HG03066 (cell line): Measurements from ENCODE around the gene TFAP2E.

ENCODE experiments used
- ATAC-seq: cut with Tn5 transposase; IDR thresholded peaks from one replicate; pipeline ENCODE4 v1.9.1; 2021; ENCODE audit warnings: low read depth; ENCODE audit not compliant: unreplicated experiment

TFAP2E gene

DNA sequence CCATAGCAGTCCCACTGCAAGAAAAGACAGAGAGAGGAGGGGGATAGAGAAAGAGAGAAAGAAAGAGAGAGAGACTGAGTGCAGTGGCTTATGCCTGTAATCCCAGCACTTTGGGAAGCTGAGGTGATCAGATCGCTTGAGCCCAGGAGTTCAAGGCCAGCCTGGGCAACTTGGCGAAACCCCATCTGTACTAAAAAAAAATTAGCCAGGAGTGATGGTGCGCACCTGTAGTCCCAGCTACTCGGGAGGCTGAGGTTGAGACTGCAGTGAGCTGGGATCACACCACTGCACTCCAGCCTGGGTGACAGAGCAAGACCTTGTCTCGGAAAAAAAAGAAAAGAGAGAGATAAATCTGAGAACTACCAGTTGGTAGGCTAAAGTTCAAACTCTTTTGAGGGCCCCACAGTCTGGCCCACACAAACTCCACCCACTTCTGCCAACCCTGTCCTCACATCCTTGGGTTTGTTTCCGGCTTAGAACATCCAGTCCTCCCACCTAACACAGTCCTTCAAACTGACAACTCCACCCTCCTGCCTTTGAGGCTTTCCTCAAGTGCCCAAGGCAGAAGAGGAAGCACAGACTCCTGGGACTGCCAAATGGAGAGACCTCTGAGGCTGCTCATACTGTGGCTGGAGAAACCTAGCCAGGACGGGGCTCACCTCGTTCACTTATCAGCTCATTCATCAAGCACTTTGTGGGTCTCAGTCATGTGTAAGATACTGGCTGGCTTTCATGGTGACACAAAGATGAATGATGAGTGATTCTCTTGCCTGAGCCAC lies 20.1 kb downstream of the TFAP2E start:
- ATAC-seq = no peak

- no peak for ATAC-seq
These were observed 21.1 kb downstream of the TFAP2E start for GRCh38 chr1:35594005-35594760.

DNA sequence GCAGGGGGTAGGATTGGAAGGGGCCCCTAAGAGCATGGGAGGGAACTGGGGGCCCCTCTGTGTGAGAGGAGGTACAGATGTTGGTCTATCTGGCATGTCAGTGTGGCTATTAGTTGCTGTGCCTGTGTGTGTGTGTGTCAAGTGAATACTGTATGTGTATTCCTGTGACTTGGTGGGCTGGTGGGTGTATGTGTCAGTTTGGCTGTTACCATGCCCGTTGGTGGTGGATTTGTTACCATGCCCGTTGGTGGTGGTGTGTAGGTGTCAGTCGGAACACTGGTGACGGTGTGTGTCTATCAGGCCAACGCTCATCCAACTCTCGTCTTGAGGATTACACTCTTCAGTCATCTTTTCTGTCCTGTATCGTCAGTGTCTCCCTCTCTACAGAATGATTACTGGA lies 22.6 kb downstream of the TFAP2E start:
- ATAC-seq = no peak

DNA sequence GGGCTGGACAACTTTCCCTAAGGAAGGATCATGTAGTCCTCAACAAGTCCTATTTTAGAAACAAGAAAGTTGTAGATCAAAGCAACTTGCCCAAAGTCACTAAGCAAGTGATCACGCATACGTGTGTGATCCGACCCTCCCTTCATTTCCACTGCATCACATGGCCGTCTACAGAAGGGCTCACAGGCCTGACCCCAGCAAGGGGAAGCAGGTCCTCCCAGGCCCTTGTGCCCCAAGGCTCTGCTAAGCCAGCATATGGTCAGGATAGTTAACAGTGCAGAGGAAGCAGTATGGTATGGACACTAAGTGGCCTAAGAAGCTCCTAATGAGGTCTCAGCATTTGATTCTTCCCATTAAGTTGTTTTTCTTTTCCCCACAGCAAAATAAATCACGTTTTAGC lies 24.8 kb downstream of the TFAP2E start:
- ATAC-seq = no peak

DNA sequence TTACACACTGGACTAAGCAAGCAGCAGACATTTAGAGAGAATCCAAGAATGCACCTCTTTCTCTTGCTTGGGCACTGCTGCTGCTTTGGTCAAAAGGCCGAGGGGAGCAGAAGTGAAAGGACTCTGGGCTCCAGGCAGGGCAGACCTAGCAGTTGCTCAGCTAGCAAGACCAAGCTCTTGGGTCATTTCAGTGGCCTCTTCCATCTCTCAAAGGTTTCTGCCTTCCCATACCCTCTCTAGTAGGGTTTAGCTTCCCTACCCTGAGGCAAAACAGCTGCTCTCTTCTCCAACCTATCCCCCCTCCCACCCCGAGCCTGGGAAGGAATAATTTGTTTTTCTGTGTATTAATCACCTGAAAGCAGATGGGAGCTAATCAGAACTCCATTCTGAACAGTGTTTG lies 25.8 kb downstream of the TFAP2E start:
- ATAC-seq = no peak

DNA sequence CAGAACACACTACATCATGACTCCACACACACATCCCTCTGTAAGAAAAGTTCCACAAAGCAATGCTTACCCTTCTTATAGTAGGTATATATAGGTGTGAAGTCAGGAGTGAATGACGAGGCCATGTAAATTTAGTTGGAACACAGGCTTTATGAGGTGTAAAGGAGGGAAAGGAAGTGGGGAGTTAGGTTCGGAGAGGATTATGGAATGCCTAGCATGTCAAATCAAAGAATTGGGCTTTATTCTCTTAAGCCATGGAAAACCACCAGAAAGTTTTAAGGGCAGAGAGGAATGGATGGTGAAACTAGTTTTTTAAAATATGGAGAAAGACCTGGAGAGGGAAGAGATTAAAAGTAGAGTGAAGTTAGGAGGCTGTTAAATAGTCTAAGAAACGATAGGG lies 26.3 kb downstream of the TFAP2E start:
- no peak for ATAC-seq

DNA sequence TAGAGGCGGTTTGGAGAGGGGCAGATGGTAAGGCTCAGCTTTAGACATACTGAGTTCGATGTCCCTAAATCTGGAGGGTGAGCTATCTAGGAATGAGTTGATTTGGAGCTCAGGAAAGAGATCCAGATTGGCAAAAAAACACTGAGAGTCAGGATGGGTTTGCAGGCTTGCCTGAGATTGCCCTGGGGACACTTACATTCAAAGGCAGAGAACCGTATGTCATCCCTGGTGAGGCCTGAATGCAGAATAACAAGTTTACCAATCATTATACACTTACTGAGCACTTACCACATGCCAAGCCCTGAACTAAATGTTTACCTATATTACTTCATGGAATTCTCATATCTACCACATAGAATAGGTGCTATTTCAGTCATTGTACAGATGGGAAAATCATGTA lies 27.5 kb downstream of the TFAP2E start:
- no peak for ATAC-seq

DNA sequence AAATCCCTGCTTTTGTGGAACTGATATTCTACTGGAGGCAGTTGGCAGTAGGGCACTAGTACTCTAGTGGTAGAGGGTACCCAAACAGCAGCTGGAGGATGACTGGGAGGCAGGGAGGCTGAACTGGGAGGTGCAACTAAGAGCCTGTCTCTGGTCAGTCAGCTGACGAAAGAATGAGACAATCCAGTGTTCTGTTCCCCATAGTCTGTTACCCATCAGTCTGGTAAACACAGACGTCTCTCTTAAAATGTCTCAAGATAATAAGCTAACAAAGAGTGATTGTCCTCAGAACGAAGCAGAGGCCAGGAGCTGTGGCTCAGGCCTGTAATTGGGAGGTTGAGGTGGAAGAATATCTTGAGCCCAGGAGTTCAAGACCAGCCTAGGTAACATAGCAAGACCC lies 30.4 kb downstream of the TFAP2E start:
- ATAC-seq = no peak

GRCh38 chr1:35603941-35604340 lies 30.8 kb downstream of the TFAP2E start:
- ATAC-seq = no peak

DNA sequence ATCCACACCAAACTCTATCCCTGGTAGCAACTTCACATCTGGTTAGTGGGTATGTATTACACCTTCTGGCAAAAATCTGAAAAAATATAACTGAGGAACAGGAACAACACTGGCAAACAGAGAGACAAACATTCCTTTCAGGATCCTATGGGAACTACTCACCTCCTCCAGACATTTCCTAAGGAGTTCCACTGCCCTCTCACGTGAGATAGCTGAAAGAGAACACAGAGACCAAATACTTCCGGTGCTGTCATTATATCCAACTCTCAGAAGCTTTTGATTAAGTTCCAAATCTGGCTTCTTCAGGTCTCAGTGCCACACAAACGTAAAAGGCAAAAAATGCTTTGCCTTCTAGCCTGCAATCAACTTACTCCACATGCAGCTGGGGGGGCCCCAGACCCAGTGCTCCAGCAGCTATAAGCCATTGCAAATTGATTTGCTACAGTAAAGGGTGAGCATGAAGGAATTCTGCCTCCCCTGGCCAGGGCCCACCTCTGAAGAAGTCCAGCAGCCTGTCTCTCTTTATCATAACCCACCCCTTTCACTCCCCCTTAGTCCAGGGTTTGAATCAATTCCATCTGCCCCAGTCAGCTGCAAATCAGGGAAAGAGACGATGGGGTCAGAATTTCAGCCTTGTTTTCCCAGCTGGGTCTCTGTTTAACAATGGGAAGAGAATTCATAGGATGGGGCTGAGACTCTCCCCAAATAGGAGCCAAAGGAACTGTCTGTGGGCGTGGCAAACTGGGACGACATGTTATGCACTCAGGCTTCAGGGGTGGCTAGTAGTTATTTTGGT lies 32.2 kb downstream of the TFAP2E start:
- no peak for ATAC-seq

DNA sequence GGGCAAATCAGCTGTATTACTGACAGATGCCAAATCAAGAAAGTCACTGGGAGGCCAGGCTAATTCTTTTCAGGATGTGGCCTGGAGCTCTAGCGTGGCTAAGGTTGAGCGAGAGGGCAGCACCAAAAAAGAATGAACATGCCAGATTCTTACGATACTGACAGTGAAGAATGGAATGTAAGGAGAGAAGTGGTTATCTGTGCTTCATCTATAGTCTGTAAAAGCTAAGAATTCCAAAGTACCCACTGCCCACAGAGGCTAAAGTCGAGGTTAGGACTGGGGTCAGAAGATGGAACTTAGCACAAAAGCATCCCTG lies 32.7 kb downstream of the TFAP2E start:
- no peak for ATAC-seq

DNA sequence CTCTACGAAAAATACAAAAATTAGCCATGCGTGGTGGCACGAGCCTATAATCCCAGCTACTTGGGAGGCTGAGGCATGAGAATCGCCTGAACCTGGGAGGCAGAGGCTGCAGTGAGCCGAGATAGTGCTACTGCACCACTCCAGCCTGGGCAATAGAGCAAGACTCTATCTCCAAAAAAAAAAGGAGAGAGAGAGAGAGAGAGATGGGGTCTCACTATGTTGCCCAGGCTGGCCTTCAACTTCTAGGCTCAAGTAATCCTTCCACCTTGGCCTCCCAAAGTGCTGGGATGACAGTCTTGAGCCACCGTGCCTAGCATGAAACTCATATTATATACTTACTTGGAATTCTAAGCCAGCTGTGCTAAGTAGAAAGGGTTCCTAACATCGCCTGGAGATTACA lies 38.5 kb downstream of the TFAP2E start:
- no peak for ATAC-seq

DNA sequence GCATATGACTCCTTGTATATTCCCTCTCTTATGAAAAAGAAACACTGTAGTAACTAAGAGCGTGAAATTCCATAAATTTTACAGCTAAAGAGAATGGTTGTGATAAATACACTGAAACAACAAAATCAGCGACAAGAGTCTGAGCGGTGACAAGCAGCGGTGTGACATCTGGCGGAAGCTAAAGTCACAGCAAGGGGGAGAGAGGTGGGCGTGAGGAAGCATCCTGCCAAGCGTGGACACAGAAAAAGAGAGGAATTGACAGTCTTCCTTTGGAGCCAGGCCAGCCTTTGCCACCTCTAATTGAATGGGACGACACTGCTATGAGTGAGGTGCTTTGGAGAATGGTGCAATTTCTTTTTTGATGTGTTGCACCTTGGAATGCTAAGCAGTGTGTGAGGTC lies 42.3 kb downstream of the TFAP2E start:
- ATAC-seq = no peak

DNA sequence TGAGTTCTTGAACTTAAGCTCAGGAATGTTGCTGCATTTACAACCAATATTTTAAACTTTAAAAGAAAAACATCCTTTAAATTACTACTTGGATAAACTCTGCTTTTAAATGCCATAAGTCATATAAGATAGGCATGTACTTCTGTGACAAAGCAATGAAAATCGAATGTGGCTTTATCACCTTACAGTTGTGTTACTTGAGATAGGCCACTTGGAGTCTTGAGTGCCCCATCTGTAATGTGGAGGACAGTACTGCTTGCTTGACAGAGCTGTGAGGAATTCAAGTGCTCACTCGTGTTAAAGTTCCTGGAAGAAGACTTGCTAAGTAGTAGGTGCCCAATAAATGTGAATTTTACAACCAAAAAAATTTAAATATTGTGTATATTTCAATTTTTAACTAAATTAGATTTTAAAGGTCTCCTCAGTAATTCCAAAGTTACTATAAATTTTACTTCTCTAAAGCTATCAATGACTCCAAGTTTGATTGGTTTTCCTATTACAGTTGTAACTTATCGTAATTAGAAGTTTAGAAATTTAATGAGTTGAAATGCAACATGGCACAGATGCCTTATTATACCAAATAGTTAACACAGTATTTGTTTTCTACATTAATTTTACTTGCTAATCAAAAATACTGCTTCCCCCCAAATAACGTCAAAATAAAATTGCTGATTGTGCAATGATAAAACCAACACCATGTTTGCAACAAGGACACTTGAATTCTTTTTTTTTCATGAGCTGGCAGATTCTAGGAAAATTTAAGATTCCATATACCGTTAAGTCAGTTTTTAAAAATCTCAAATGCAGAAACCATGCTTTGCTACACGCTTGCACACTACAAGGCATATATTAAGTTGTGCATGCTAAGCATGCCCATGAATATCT lies 46.4 kb downstream of the TFAP2E start:
- ATAC-seq = no peak

DNA sequence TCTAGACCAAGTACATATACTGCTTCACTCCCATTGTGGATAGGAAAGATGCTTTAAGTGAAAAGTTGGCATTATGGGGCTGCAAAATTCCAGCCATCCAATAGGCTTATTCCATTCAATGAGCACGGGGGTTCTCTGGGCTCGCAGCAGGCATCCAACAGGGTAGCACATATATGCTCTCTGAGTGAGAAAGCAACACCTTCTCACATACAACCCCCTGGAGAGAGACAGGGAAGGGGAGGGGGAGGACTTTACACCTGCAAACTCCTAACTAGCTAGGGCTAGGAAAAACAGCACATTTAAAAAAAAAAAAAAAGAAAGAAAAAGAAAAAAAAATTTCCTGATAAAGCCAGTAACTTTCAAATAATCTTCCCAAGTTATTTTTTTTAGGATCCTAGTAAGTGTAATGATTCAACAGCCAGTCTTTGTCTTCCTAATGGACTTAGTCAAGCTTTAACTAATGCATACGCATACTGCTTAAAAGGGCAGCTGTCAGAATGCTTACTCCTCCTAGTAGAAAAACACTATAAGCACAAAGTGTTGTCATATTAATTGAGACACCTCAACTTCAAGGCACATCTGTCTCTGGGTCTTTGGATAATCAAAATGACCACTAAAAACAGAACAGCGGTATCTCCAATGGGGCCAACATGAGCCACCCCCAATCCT lies 49.5 kb downstream of the TFAP2E start:
- ATAC-seq = no peak

GRCh38 chr1:35623832-35624231 lies 50.7 kb downstream of the TFAP2E start:
- ATAC-seq = no peak

DNA sequence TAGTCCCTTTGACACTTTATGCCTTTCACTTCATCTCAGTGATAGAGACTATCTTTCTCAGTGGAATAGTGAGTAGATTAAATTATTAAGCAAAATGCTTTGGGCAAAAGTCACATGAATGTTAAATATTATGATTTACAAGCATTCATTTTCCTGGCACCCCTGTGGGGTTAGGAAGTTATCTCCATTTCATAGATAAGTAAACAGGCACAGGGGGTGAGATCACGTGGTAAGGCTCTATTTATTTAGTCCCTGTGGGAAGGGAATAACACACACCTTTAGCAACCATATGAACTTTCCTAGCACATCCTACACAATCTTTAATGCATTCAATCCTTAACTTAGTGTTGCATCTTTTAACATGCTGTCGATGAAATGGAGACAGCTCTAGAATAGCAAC lies 55.9 kb downstream of the TFAP2E start:
- ATAC-seq = no peak

DNA sequence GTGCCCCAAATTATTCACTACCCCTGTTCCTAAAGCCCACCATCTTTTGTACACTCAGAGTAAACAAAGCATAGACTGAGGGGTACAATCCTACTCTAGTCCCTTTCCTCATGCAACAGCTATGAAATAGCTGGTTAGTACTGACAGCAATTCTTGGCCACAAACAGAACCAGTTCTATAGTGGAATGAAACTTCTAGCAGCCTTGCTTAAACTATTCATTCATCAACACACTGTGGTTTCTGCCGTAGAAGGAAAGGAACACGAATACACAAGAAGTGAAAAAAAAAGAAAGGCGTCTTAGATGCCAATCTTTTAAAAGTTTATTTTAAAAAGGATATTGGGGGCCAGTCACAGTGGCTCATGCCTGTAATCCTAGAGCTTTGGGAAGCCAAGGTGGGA lies 58.3 kb downstream of the TFAP2E start:
- no peak for ATAC-seq

- ATAC-seq = no peak
These were observed 60.4 kb downstream of the TFAP2E start for GRCh38 chr1:35633547-35633946.

DNA sequence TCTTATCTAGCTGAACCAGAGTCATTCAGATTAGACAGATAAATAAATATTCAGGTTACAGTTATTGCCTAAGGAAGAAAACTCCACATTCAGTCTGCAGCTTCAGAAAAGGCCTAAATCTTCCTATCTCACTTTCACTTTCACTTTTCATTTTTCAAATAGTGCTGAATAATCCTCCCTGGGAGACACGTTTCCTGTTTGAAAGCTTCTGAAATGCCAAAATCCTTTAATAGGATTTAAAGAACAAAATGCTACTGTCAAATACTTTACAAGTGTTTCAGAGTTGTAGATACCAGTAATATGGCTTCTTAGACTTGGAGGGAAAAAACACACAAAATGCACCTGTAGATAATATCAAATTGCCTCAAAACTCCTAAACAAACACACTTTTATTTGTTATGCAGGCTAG lies 64.3 kb downstream of the TFAP2E start:
- no peak for ATAC-seq
